T-helper 2 cell treated with Interferon-gamma antibody and Interleukin-4, amounts not matched to agents 5 μg/mL and 100 μg/mL, for 36 hours (primary cell): ENCODE measurements around the gene ATP11A.

ENCODE experiments used
- DNase-seq: peaks from one replicate; pipeline ENCODE4 v3.0.0; 2021; ENCODE audit warnings: low spot score
- H3K27ac Mint-ChIP-seq: one replicate; pipeline ENCODE4 v1.8.0; 2021; ENCODE audit warnings: mild to moderate bottlenecking, mixed read lengths
- H3K27me3 Mint-ChIP-seq: one replicate; pipeline ENCODE4 v1.8.0; 2021; ENCODE audit warnings: low read depth, mixed read lengths
- H3K36me3 Mint-ChIP-seq: one replicate; pipeline ENCODE4 v1.8.0; 2021; ENCODE audit warnings: low read depth, mixed read lengths
- H3K4me1 Mint-ChIP-seq: one replicate; pipeline ENCODE4 v1.8.0; 2021; ENCODE audit warnings: low read depth, mixed read lengths
- H3K4me3 Mint-ChIP-seq: one replicate; pipeline ENCODE4 v1.8.0; 2022; ENCODE audit warnings: mild to moderate bottlenecking, moderate library complexity, mixed read lengths
- H3K9me3 Mint-ChIP-seq: one replicate; pipeline ENCODE4 v1.8.0; 2021; ENCODE audit warnings: mixed read lengths

The ATP11A gene

GRCh38 chr13:112910016-112910415 lies 220.2 kb downstream of the ATP11A start:
- H3K27ac Mint-ChIP-seq = no peak overlapping the region
- H3K9me3 Mint-ChIP-seq = no peaks in the 10 kb centered on the region
- DNase-seq = no peak
- no peaks in the 10 kb centered on the region for H3K36me3 Mint-ChIP-seq
- H3K4me3 Mint-ChIP-seq = no peak overlapping the region
- H3K4me1 Mint-ChIP-seq = no peaks in the 10 kb centered on the region
- H3K27me3 Mint-ChIP-seq = no peaks in the 10 kb centered on the region

- Mint-ChIP-seq H3K4me3 (no peak overlapping the region), H3K27ac (no peak overlapping the region), H3K9me3 (no peaks in the 10 kb centered on the region), H3K27me3 (no peaks in the 10 kb centered on the region), H3K36me3 (no peaks in the 10 kb centered on the region), H3K4me1 (no peaks in the 10 kb centered on the region)
- no peak for DNase-seq
Measured at GRCh38 chr13:112910616-112911280, 220.9 kb downstream of the ATP11A start.

- H3K4me1 Mint-ChIP-seq = no peaks in the 10 kb centered on the region
- H3K9me3 Mint-ChIP-seq = no peaks in the 10 kb centered on the region
- no peak overlapping the region for H3K27ac Mint-ChIP-seq
- no peaks in the 10 kb centered on the region for H3K27me3 Mint-ChIP-seq
- H3K4me3 Mint-ChIP-seq = no peak overlapping the region
- no peak for DNase-seq
- no peaks in the 10 kb centered on the region for H3K36me3 Mint-ChIP-seq
Measured at GRCh38 chr13:112911285-112911701, 221.5 kb downstream of the ATP11A start.

- Mint-ChIP-seq H3K36me3 (no peaks in the 10 kb centered on the region), H3K9me3 (no peaks in the 10 kb centered on the region), H3K27me3 (no peaks in the 10 kb centered on the region), H3K27ac (no peak overlapping the region), H3K4me3 (no peak overlapping the region), H3K4me1 (no peaks in the 10 kb centered on the region)
- no peak for DNase-seq
Measured at GRCh38 chr13:112911883-112912282, 222.0 kb downstream of the ATP11A start.

GRCh38 chr13:112912726-112913440 lies 223.0 kb downstream of the ATP11A start:
- H3K36me3 Mint-ChIP-seq = no peaks in the 10 kb centered on the region
- H3K9me3 Mint-ChIP-seq = no peaks in the 10 kb centered on the region
- H3K27me3 Mint-ChIP-seq = no peaks in the 10 kb centered on the region
- no peaks in the 10 kb centered on the region for H3K4me1 Mint-ChIP-seq
- H3K4me3 Mint-ChIP-seq = no peak overlapping the region
- H3K27ac Mint-ChIP-seq = no peak overlapping the region
- no peak for DNase-seq

- Mint-ChIP-seq H3K27ac (no peak overlapping the region), H3K27me3 (peaks cover 2% of the 10 kb centered on the region), H3K9me3 (no peaks in the 10 kb centered on the region), H3K36me3 (no peaks in the 10 kb centered on the region), H3K4me1 (no peaks in the 10 kb centered on the region), H3K4me3 (no peak overlapping the region)
- no peak for DNase-seq
Measured at GRCh38 chr13:112916296-112916695, 226.5 kb downstream of the ATP11A start.

GRCh38 chr13:112917056-112917664 lies 227.3 kb downstream of the ATP11A start:
- no peak for DNase-seq
- Mint-ChIP-seq H3K9me3 (no peaks in the 10 kb centered on the region), H3K27ac (no peak overlapping the region), H3K4me1 (no peaks in the 10 kb centered on the region), H3K4me3 (no peak overlapping the region), H3K36me3 (no peaks in the 10 kb centered on the region), H3K27me3 (peaks cover 2% of the 10 kb centered on the region)

- no peak overlapping the region for H3K4me3 Mint-ChIP-seq
- H3K9me3 Mint-ChIP-seq = no peaks in the 10 kb centered on the region
- H3K27me3 Mint-ChIP-seq = peaks cover 2% of the 10 kb centered on the region
- H3K36me3 Mint-ChIP-seq = no peaks in the 10 kb centered on the region
- H3K27ac Mint-ChIP-seq = no peak overlapping the region
- no peaks in the 10 kb centered on the region for H3K4me1 Mint-ChIP-seq
- no peak for DNase-seq
Measured at GRCh38 chr13:112917737-112918136, 227.9 kb downstream of the ATP11A start.

- no peak overlapping the region for H3K4me3 Mint-ChIP-seq
- DNase-seq = no peak
- no peaks in the 10 kb centered on the region for H3K9me3 Mint-ChIP-seq
- peaks cover 2% of the 10 kb centered on the region for H3K27me3 Mint-ChIP-seq
- no peaks in the 10 kb centered on the region for H3K36me3 Mint-ChIP-seq
- no peaks in the 10 kb centered on the region for H3K4me1 Mint-ChIP-seq
- H3K27ac Mint-ChIP-seq = no peak overlapping the region
Measured at GRCh38 chr13:112918266-112918665, 228.4 kb downstream of the ATP11A start.

- DNase-seq = no peak
- H3K4me3 Mint-ChIP-seq = no peak overlapping the region
- peaks cover 2% of the 10 kb centered on the region for H3K27me3 Mint-ChIP-seq
- H3K4me1 Mint-ChIP-seq = no peaks in the 10 kb centered on the region
- H3K9me3 Mint-ChIP-seq = no peaks in the 10 kb centered on the region
- H3K36me3 Mint-ChIP-seq = no peaks in the 10 kb centered on the region
- H3K27ac Mint-ChIP-seq = no peak overlapping the region
Measured at GRCh38 chr13:112918746-112919145, 228.9 kb downstream of the ATP11A start.

GRCh38 chr13:112923962-112924361 lies 234.1 kb downstream of the ATP11A start:
- no peaks in the 10 kb centered on the region for H3K36me3 Mint-ChIP-seq
- no peaks in the 10 kb centered on the region for H3K9me3 Mint-ChIP-seq
- no peak for DNase-seq
- no peaks in the 10 kb centered on the region for H3K4me1 Mint-ChIP-seq
- H3K27ac Mint-ChIP-seq = no peak overlapping the region
- H3K27me3 Mint-ChIP-seq = peaks cover 15% of the 10 kb centered on the region
- no peak overlapping the region for H3K4me3 Mint-ChIP-seq

- no peak for DNase-seq
- Mint-ChIP-seq H3K4me3 (no peak overlapping the region), H3K27ac (no peak overlapping the region), H3K4me1 (no peaks in the 10 kb centered on the region), H3K36me3 (no peaks in the 10 kb centered on the region), H3K9me3 (no peaks in the 10 kb centered on the region), H3K27me3 (peaks cover 19% of the 10 kb centered on the region)
Measured at GRCh38 chr13:112924365-112924764, 234.5 kb downstream of the ATP11A start.

- H3K4me3 Mint-ChIP-seq = no peak overlapping the region
- H3K4me1 Mint-ChIP-seq = peaks cover 3% of the 10 kb centered on the region
- no peaks in the 10 kb centered on the region for H3K36me3 Mint-ChIP-seq
- H3K27ac Mint-ChIP-seq = no peak overlapping the region
- H3K9me3 Mint-ChIP-seq = no peaks in the 10 kb centered on the region
- peaks cover 28% of the 10 kb centered on the region for H3K27me3 Mint-ChIP-seq
- DNase-seq = no peak
Measured at GRCh38 chr13:112926003-112926402, 236.2 kb downstream of the ATP11A start.

- H3K36me3 Mint-ChIP-seq = no peaks in the 10 kb centered on the region
- no peaks in the 10 kb centered on the region for H3K9me3 Mint-ChIP-seq
- DNase-seq = no peak
- H3K27me3 Mint-ChIP-seq = peaks cover 28% of the 10 kb centered on the region
- no peak overlapping the region for H3K27ac Mint-ChIP-seq
- no peak overlapping the region for H3K4me3 Mint-ChIP-seq
- H3K4me1 Mint-ChIP-seq = peaks cover 3% of the 10 kb centered on the region
Measured at GRCh38 chr13:112926993-112927392, 237.2 kb downstream of the ATP11A start.
